ENCODE results near the gene TMEM63B. TPM values are rescaled to one million over a fixed set of nuclear protein-coding genes. Genes with fewer than 3 reads are reported as not detected.

Gene TMEM63B
- total and polyA plus RNA-seq, 2 experiments from 2014 or later: 14.1 to 43.2 TPM

GRCh38 chr6:44105993-44106740 is 21.2 kb upstream of the TMEM63B start:
- Histone ChIP-seq H3K79me2 (ENCODE audit: insufficient read depth) (peaks cover 38% of the 10 kb centered on the region), H3K9me3 (ENCODE audit: low read depth) (no peaks in the 10 kb centered on the region), H3K9ac (no peak overlapping the region), H3K27ac (no peak overlapping the region), H3K4me3 (no peak overlapping the region), H3K9me2 (ENCODE audit: insufficient read depth) (no peaks in the 10 kb centered on the region), H3K4me1 (ENCODE audit: insufficient read depth) (no peaks in the 10 kb centered on the region; the same call in 1 of the 2 replicates), H3K36me3 (ENCODE audit: low read depth) (peaks cover 4% of the 10 kb centered on the region; the same call in 1 of the 2 replicates), H2AFZ (no peak overlapping the region), H3K4me2 (ENCODE audit: unreplicated experiment) (no peak overlapping the region), H4K20me1 (ENCODE audit: insufficient read depth) (no peaks in the 10 kb centered on the region), H3K27me3 (replicated peaks; ENCODE audit: insufficient read depth) (no peaks in the 10 kb centered on the region), H3F3A (ENCODE audit: insufficient read depth) (0 out of 2 replicates have a peak, but pooled peaks cover 5% of the 10 kb centered on the region)
- in situ Hi-C loops (cut with MboI): no loop called here
- no peak for TF ChIP-seq EZH2 (IDR thresholded peaks at IDR 0.05; ENCODE audit: insufficient read depth, poor library complexity, severe bottlenecking)
- TF ChIP-seq EZH2phosphoT487 (IDR thresholded peaks at IDR 0.05; ENCODE audit: insufficient read depth, low read depth): no peak
- WGBS, 2 experiments (ENCODE audit: low coverage in 1 of 2, low lambda C conversion rate in 2 of 2, missing lambda C conversion rate in 2 of 2): 87 to 89% methylated on average over 3 of the region's 3 CpGs
- DNase-seq: peak; percentile 37

- Histone ChIP-seq H2AFZ (no peak overlapping the region), H3K9me2 (ENCODE audit: insufficient read depth) (no peaks in the 10 kb centered on the region), H3F3A (ENCODE audit: insufficient read depth) (0 out of 2 replicates have a peak, but pooled peaks cover 5% of the 10 kb centered on the region), H3K4me2 (ENCODE audit: unreplicated experiment) (no peak overlapping the region), H3K9me3 (ENCODE audit: low read depth) (no peaks in the 10 kb centered on the region), H3K27me3 (replicated peaks; ENCODE audit: insufficient read depth) (no peaks in the 10 kb centered on the region), H3K79me2 (ENCODE audit: insufficient read depth) (peaks cover 47% of the 10 kb centered on the region), H3K36me3 (ENCODE audit: low read depth) (peaks cover 12% of the 10 kb centered on the region; the same call in 1 of the 2 replicates), H3K9ac (no peak overlapping the region), H3K4me1 (ENCODE audit: insufficient read depth) (no peaks in the 10 kb centered on the region; the same call in 1 of the 2 replicates), H3K27ac (no peak overlapping the region), H3K4me3 (no peak overlapping the region), H4K20me1 (ENCODE audit: insufficient read depth) (no peaks in the 10 kb centered on the region)
- TF ChIP-seq EZH2phosphoT487 (IDR thresholded peaks at IDR 0.05; ENCODE audit: insufficient read depth, low read depth) (no peak), EZH2 (IDR thresholded peaks at IDR 0.05; ENCODE audit: insufficient read depth, poor library complexity, severe bottlenecking) (no peak)
- in situ Hi-C loops (cut with MboI): no loop called here
- DNase-seq: no peak
- 91 to 97% methylated on average over 5 of the region's 5 CpGs for WGBS, 2 experiments (ENCODE audit: low coverage in 1 of 2, low lambda C conversion rate in 2 of 2, missing lambda C conversion rate in 2 of 2)
Observed at GRCh38 chr6:44107017-44107416, 20.3 kb upstream of the TMEM63B start.

- no peaks in the 10 kb centered on the region for H3K9me2 ChIP-seq (ENCODE audit: insufficient read depth)
- WGBS, 2 experiments (ENCODE audit: low coverage in 1 of 2, low lambda C conversion rate in 2 of 2, missing lambda C conversion rate in 2 of 2): 4 to 12% methylated on average over 1 of the region's 1 CpG
- in situ Hi-C loops (cut with MboI): no loop called here
- no peak overlapping the region for H3K9ac ChIP-seq
- H3K9me3 ChIP-seq (ENCODE audit: low read depth): no peaks in the 10 kb centered on the region
- 0 out of 2 replicates have a peak, but pooled peaks cover 5% of the 10 kb centered on the region for H3F3A ChIP-seq (ENCODE audit: insufficient read depth)
- H3K4me2 ChIP-seq (ENCODE audit: unreplicated experiment): no peak overlapping the region
- peaks cover 61% of the 10 kb centered on the region for H3K79me2 ChIP-seq (ENCODE audit: insufficient read depth)
- TF ChIP-seq EZH2phosphoT487 (IDR thresholded peaks at IDR 0.05; ENCODE audit: insufficient read depth, low read depth) (no peak), EZH2 (IDR thresholded peaks at IDR 0.05; ENCODE audit: insufficient read depth, poor library complexity, severe bottlenecking) (no peak)
- H2AFZ ChIP-seq: no peak overlapping the region
- no peak overlapping the region for H3K4me3 ChIP-seq
- no peaks in the 10 kb centered on the region for H4K20me1 ChIP-seq (ENCODE audit: insufficient read depth)
- no peaks in the 10 kb centered on the region; the same call in 1 of the 2 replicates for H3K4me1 ChIP-seq (ENCODE audit: insufficient read depth)
- peaks cover 25% of the 10 kb centered on the region for H3K36me3 ChIP-seq (ENCODE audit: low read depth)
- no peak overlapping the region for H3K27ac ChIP-seq
- no peaks in the 10 kb centered on the region for H3K27me3 ChIP-seq (replicated peaks; ENCODE audit: insufficient read depth)
- DNase-seq: no peak
Observed at GRCh38 chr6:44108471-44108870, 18.9 kb upstream of the TMEM63B start.

GRCh38 chr6:44109212-44109611 is 18.1 kb upstream of the TMEM63B start:
- Histone ChIP-seq H3K4me1 (ENCODE audit: insufficient read depth) (no peaks in the 10 kb centered on the region; the same call in 1 of the 2 replicates), H4K20me1 (ENCODE audit: insufficient read depth) (no peaks in the 10 kb centered on the region), H3K9ac (no peak overlapping the region), H2AFZ (no peak overlapping the region), H3K9me3 (ENCODE audit: low read depth) (no peaks in the 10 kb centered on the region), H3K36me3 (ENCODE audit: low read depth) (peaks cover 32% of the 10 kb centered on the region), H3F3A (ENCODE audit: insufficient read depth) (0 out of 2 replicates have a peak, but pooled peaks cover 5% of the 10 kb centered on the region), H3K27ac (no peak overlapping the region), H3K9me2 (ENCODE audit: insufficient read depth) (no peaks in the 10 kb centered on the region), H3K79me2 (ENCODE audit: insufficient read depth) (peaks cover 65% of the 10 kb centered on the region), H3K4me3 (no peak overlapping the region), H3K4me2 (ENCODE audit: unreplicated experiment) (no peak overlapping the region), H3K27me3 (replicated peaks; ENCODE audit: insufficient read depth) (no peaks in the 10 kb centered on the region)
- 91 to 92% methylated on average over 10 of the region's 10 CpGs for WGBS, 2 experiments (ENCODE audit: low coverage in 1 of 2, low lambda C conversion rate in 2 of 2, missing lambda C conversion rate in 2 of 2)
- no peak for TF ChIP-seq EZH2 (IDR thresholded peaks at IDR 0.05; ENCODE audit: insufficient read depth, poor library complexity, severe bottlenecking)
- no peak for TF ChIP-seq EZH2phosphoT487 (IDR thresholded peaks at IDR 0.05; ENCODE audit: insufficient read depth, low read depth)
- in situ Hi-C loops (cut with MboI): no loop called here
- DNase-seq: no peak
